SU-DHL-6 (cell line): Measurements from ENCODE around the gene MBNL1.

Experiments used
- CTCF ChIP-seq: fragments of 200-600 bp; sonication (generic); IDR thresholded peaks from one replicate; pipeline ENCODE4 v1.5.1; 2017; ENCODE audit warnings: antibody characterized with exemption, mild to moderate bottlenecking, low read length, moderate library complexity; ENCODE audit not compliant: insufficient read depth, poor library complexity, severe bottlenecking
- EZH2phosphoT487 ChIP-seq: fragments of 200-600 bp; sonication (generic), shearing (Covaris generic); conservative IDR thresholded peaks from 2 replicates; pipeline ENCODE4 v1.6.1; 2018; ENCODE audit warnings: mild to moderate bottlenecking, antibody characterized with exemption, low read length, moderate library complexity, mixed read lengths

DNA sequence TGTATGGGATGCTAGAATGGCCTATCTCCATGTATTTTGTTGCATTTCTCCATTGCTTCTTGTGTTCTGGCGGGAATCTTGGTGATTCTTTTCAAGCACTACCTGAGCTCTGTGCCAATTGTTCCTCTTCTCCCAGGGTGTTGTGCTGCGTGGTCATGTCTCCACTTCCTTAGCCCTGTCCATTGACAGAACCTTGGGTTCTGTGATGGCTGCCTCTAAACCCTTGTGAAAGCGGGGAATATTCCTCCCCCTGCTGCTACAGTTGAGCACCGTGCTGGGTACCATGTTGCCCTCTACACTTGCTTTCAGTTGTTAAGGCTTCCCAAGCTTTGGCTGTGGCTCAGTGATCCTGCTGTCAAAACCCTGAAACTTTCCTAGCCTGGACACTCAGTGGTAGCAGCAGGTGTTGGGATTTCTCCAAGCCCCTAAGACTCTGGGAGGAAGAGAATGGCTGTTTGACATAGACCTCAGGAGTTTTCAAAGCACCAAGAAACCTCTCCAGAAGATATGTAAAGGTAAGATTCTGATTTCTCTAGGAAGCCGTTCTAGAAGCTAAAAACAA, 69.5 kb downstream of the MBNL1 start:
- TF ChIP-seq EZH2phosphoT487 (no peak), CTCF (no peak)
